Measurements from ENCODE around the gene KRTAP10-3. TPM values are rescaled to one million over a fixed set of nuclear protein-coding genes. Genes with fewer than 3 reads are reported as not detected.

Gene KRTAP10-3
- total RNA-seq, 2 donors from 2014 or later: not detected

DNA sequence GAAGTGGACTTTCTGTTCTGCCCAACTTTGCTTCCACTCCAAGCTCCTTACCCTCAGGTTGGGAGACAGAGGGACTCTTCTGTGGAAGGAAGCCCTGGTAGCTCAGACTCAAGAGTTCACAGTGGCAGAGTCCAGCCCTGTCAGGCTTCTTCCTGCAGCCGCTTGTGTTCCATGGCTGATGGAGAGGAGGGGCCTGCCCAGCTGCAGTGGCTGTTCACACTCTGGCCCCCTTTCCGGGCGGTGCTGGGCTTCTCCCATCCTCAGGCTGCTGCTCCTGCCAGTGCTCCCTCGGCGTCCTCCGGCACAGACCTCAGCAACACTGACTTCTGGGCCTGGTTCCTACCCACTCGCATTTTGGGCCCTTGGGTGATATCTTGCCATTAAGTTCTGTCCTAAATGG is 22.6 kb downstream of the KRTAP10-3 start:
- Histone ChIP-seq H3K9me3 (no peaks in the 10 kb centered on the region), H3K36me3 (replicated peaks in 1 of 2; ENCODE audit: insufficient read depth in 1 of 2, low read depth in 2 of 2) (no peaks in the 10 kb centered on the region), H3K4me3 (no peak overlapping the region), H3K27me3 (no peaks in the 10 kb centered on the region), H3K4me1 (no peaks in the 10 kb centered on the region), H3K27ac (no peak overlapping the region)
- intact Hi-C loops (cut with DNase I): no loop called here
- DNase-seq (no peak), ATAC-seq (no peak)
- WGBS, 2 donors: 51 to 58% methylated on average over 7 of the region's 7 CpGs
- no peak for TF ChIP-seq POLR2A (IDR thresholded peaks at IDR 0.05)
- TF ChIP-seq, protein P1, sequence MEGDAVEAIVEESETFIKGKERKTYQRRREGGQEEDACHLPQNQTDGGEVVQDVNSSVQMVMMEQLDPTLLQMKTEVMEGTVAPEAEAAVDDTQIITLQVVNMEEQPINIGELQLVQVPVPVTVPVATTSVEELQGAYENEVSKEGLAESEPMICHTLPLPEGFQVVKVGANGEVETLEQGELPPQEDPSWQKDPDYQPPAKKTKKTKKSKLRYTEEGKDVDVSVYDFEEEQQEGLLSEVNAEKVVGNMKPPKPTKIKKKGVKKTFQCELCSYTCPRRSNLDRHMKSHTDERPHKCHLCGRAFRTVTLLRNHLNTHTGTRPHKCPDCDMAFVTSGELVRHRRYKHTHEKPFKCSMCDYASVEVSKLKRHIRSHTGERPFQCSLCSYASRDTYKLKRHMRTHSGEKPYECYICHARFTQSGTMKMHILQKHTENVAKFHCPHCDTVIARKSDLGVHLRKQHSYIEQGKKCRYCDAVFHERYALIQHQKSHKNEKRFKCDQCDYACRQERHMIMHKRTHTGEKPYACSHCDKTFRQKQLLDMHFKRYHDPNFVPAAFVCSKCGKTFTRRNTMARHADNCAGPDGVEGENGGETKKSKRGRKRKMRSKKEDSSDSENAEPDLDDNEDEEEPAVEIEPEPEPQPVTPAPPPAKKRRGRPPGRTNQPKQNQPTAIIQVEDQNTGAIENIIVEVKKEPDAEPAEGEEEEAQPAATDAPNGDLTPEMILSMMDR (IDR thresholded peaks at IDR 0.05): no peak

DNA sequence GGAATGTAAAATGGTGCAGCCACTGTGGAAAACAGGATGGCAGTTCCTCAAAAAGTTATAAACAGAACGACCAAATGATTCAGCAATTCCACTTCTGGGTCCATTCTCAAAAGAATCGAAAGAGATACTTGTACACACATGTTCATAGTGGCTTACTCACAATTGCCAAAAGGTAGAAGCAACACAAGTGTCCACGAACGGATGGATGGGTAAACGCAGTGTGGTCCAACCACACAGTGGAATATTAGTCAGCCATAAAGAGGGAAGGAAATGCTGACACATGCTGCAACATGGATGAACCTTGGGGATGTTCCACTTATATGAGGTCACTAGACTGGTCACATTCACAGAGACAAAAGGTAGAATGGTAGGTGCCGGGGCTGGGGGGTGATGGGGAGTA is 23.9 kb downstream of the KRTAP10-3 start:
- no peak for TF ChIP-seq POLR2A (IDR thresholded peaks at IDR 0.05)
- TF ChIP-seq, protein P1 (IDR thresholded peaks at IDR 0.05): no peak
- Histone ChIP-seq H3K9me3 (no peaks in the 10 kb centered on the region), H3K27ac (no peak overlapping the region), H3K27me3 (no peaks in the 10 kb centered on the region), H3K4me1 (no peaks in the 10 kb centered on the region), H3K36me3 (replicated peaks in 1 of 2; ENCODE audit: insufficient read depth in 1 of 2, low read depth in 2 of 2) (no peaks in the 10 kb centered on the region), H3K4me3 (no peak overlapping the region)
- no peak for DNase-seq
- ATAC-seq: no peak
- intact Hi-C loops (cut with DNase I): no loop called here
- 81 to 86% methylated on average over 6 of the region's 6 CpGs for WGBS, 2 donors

DNA sequence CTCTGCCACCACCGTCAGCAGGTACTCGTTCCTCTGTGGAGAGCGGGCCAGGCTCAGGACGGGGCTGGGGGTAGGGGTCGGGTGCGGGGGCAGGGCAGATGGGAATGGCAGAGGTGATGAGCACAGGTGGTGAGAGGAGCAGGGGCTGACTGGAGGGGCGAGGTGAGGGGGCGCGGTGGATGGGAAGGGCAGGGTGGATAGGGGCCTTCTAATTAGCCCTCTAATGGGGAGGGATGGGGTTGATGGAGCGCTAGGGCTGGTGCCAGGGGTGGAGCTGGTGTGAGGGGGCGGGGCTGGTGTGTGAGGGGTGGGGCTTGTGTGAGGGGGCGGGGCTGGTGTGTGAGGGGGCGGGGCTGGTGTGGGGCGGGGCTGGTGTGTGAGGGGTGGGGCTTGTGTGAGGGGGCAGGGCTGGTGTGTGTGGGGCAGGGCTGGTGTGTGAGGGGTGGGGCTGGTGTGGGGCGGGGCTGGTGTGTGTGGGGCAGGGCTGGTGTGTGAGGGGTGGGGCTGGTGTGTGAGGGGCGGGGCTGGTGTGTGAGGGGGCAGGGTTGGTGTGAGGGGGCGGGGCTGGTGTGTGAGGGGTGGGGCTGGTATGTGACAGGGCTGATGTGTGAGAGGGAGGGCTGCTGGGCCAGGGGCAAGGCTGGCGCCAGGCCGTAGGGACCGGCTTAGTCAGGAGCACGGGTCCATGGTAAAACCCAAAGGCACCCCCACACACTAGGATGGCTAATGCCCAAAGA is 24.5 kb downstream of the KRTAP10-3 start:
- 70 to 85% methylated on average over 12 to 13 of the region's 21 CpGs for WGBS, 2 donors
- H3K27ac ChIP-seq: no peak overlapping the region
- DNase-seq (peak in 1 of 4 donors; percentile 6), ATAC-seq (no peak)
- no peaks in the 10 kb centered on the region for H3K36me3 ChIP-seq (replicated peaks in 1 of 2; ENCODE audit: insufficient read depth in 1 of 2, low read depth in 2 of 2)
- no peaks in the 10 kb centered on the region for H3K9me3 ChIP-seq
- no peak overlapping the region for H3K4me3 ChIP-seq
- TF ChIP-seq POLR2A (IDR thresholded peaks at IDR 0.05): no peak
- TF ChIP-seq, protein P1 (IDR thresholded peaks at IDR 0.05): no peak
- no peaks in the 10 kb centered on the region for H3K27me3 ChIP-seq
- intact Hi-C loops (cut with DNase I): no loop called here
- no peaks in the 10 kb centered on the region for H3K4me1 ChIP-seq

DNA sequence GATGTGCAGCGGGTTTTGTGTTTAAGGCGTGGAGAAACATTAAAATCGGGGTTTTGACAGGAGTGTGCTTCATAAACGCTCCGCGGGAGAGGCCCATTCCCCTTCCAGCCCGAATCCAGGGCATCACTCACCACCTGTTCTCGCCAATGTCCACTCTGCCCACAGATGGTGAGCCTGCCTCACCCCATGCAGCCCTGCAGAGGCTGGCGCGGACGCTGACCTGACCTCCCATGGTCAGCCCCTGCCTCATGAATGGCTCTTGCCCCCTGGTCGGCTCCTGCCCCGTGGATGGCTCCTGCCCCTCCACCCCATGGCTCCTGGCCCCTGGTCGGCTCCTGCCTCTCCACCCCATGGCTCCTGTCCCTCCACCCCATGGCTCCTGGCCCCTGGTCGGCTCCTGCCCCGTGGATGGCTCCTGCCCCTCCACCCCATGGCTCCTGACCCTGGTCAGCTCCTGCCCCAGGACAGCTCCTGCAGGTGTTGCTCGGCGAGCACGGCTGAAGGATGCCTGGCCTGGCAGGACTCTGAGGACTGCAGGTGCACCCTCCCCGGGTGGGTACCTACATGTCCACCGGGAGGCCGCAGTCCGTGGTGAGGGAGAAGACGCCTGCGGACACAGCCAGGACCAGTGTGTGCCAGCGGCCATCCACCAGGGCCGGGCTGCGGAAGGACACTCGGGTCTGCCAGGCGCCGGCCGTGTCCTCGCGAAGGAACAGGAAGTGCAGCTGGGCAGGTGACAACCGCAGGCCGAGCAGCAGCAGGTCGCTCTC is 25.3 kb downstream of the KRTAP10-3 start:
- intact Hi-C loops (cut with DNase I): no loop called here
- 76 to 78% methylated on average over 19 to 31 of the region's 37 CpGs for WGBS, 2 donors
- Histone ChIP-seq H3K27me3 (no peaks in the 10 kb centered on the region), H3K36me3 (replicated peaks in 1 of 2; ENCODE audit: insufficient read depth in 1 of 2, low read depth in 2 of 2) (no peaks in the 10 kb centered on the region), H3K27ac (no peak overlapping the region), H3K9me3 (no peaks in the 10 kb centered on the region), H3K4me3 (no peak overlapping the region), H3K4me1 (no peaks in the 10 kb centered on the region)
- no peak for TF ChIP-seq POLR2A (IDR thresholded peaks at IDR 0.05)
- TF ChIP-seq, protein P1 (IDR thresholded peaks at IDR 0.05): no peak
- DNase-seq (peak in 1 of 4 donors; percentile 12), ATAC-seq (no peak)

Measured in body of pancreas (tissue), 4 donors.